Upper lobe of left lung (tissue), 6 donors: Measurements from ENCODE around the gene GXYLT1. TPM values are rescaled to one million over a fixed set of nuclear protein-coding genes. Genes with fewer than 3 reads are reported as not detected.
"Not testable (repeated sequence)": the region's sequence is repeated elsewhere in the genome, so short reads cannot be mapped to it uniquely, and the experiment has no call there.

Experiments
- ATAC-seq, 2 donors: fragments of 200-7000 bp; cut with Tn5 transposase; one replicate each; pipeline ENCODE4 v1.9.1; 2022; ENCODE audit warnings: mild to moderate bottlenecking in 2 of 2, moderate library complexity in 2 of 2; ENCODE audit not compliant: low FRiP score in 2 of 2
- DNase-seq, 2 donors: peaks; one replicate each; pipeline ENCODE4 v3.0.0-alpha.2; 2019 to 2020
- H3K27ac ChIP-seq, 4 donors: fragments of 200-600 bp; sonication (generic); one replicate each; pipeline ENCODE4 v1.5.1; 2016 to 2019
- H3K27me3 ChIP-seq, 4 donors: fragments of 200-600 bp; sonication (generic); one replicate each; pipeline ENCODE4 v1.5.1; 2017 to 2019
- H3K36me3 ChIP-seq, 4 donors: fragments of 200-600 bp; sonication (generic); one replicate each; pipeline ENCODE4 v1.5.1; 2016 to 2019
- H3K4me1 ChIP-seq, 4 donors: fragments of 200-600 bp; sonication (generic); one replicate each; pipeline ENCODE4 v1.5.1; 2018 to 2019
- H3K4me3 ChIP-seq, 4 donors: fragments of 200-600 bp; sonication (generic); one replicate each; pipeline ENCODE4 v1.5.1; 2017 to 2019; ENCODE audit warnings: mild to moderate bottlenecking in 2 of 4, moderate library complexity in 1 of 4
- H3K9me3 ChIP-seq, 4 donors: fragments of 200-600 bp; sonication (generic); one replicate each; pipeline ENCODE4 v1.5.1; 2018 to 2019
- EP300 ChIP-seq, 4 donors: sonication (generic); formaldehyde crosslinking; IDR thresholded peaks; one replicate each; pipeline ENCODE4 v1.5.1; 2017; ENCODE audit warnings: antibody characterized with exemption in 4 of 4, control low read depth in 2 of 4
- POLR2A ChIP-seq, 4 donors: fragments of 450-650 bp; IDR thresholded peaks; one replicate each; pipeline ENCODE4 v1.5.1; 2016 to 2017; ENCODE audit warnings: antibody characterized with exemption in 4 of 4, mild to moderate bottlenecking in 2 of 4
- POLR2AphosphoS5 ChIP-seq, 2 donors: sonication (generic); formaldehyde crosslinking; IDR thresholded peaks; one replicate each; pipeline ENCODE4 v1.5.1; 2017; ENCODE audit warnings: antibody characterized with exemption in 2 of 2
- WGBS, 2 donors: methylation state at CpG; one replicate each; pipeline ENCODE4 v1.1.5; 2017 to 2018; 5-methylcytosine and 5-hydroxymethylcytosine counted together
- total RNA-seq, 6 donors: library from RNA; depleted of rRNA in 4 of 6; stranded (reverse); fragments of >200 nt in 4 of 6; gene quantifications; one replicate each; pipeline versions ENCODE4 v1.1.0 to v1.2.1, GENCODE V29; 2016 to 2021
- TF ChIP-seq, protein P1 (sequence below), 6 experiments: fragments of 450-650 bp in 4 of 6; fragments of 200-600 bp in 2 of 6; sonication (generic) in 2 of 6; IDR thresholded peaks; one replicate each; pipeline ENCODE4 v1.5.1; 2016 to 2019; ENCODE audit warnings: antibody characterized with exemption in 6 of 6
- donor health status: DM: no; HTN: no; CAD: no; lungs with moderate emphysema.
- donor health status: DM: no; HTN: yes; CAD: no; lungs with severe emphysema.

The GXYLT1 gene
- total RNA-seq, 6 donors from 2014 or later, result 11.3 to 24.6 (median 12.3) TPM

DNA sequence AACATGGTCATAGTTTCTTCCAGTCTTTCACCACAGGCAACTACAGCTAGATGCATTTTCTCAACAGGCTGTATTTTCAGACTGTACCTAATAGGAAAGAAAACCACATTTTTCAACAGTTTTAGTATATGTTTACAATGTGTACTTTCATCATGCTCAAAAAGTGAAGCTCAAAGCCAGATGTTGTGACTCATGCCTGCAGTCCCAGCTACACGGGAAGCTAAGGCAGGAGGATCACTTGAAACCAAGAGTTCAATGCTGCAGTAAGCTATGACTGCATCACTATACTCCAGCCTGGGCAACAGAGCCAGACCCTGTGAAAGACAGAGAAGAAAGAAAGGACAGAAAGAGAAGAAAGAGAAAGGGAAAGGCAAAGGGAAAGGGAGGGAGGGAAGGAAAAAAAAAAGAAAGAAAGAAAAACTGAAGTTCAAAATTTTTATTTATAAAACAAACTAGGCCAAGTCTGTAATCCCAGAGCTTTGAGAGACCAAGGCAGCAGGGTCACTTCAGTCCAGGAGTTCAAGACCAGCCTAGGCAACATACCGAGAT is 25.5 kb downstream of the GXYLT1 start:
- H3K4me3 ChIP-seq, result no peak overlapping the region
- H3K9me3 ChIP-seq, result no peaks in the 10 kb centered on the region
- H3K36me3 ChIP-seq, result peaks cover 0 to 13% (median 4%) of the 10 kb centered on the region in 4 donors
- H3K27me3 ChIP-seq, result no peaks in the 10 kb centered on the region
- TF ChIP-seq EP300 (IDR thresholded peaks at IDR 0.05) (no peak), POLR2AphosphoS5 (IDR thresholded peaks at IDR 0.05) (no peak), POLR2A (IDR thresholded peaks at IDR 0.05) (no peak)
- TF ChIP-seq, protein P1, sequence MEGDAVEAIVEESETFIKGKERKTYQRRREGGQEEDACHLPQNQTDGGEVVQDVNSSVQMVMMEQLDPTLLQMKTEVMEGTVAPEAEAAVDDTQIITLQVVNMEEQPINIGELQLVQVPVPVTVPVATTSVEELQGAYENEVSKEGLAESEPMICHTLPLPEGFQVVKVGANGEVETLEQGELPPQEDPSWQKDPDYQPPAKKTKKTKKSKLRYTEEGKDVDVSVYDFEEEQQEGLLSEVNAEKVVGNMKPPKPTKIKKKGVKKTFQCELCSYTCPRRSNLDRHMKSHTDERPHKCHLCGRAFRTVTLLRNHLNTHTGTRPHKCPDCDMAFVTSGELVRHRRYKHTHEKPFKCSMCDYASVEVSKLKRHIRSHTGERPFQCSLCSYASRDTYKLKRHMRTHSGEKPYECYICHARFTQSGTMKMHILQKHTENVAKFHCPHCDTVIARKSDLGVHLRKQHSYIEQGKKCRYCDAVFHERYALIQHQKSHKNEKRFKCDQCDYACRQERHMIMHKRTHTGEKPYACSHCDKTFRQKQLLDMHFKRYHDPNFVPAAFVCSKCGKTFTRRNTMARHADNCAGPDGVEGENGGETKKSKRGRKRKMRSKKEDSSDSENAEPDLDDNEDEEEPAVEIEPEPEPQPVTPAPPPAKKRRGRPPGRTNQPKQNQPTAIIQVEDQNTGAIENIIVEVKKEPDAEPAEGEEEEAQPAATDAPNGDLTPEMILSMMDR (IDR thresholded peaks at IDR 0.05), result no peak
- no peaks in the 10 kb centered on the region for H3K4me1 ChIP-seq
- ATAC-seq (no peak), DNase-seq (no peak)
- no peak overlapping the region for H3K27ac ChIP-seq
- 64 to 71% methylated on average over 2 of the region's 2 CpGs for WGBS, 2 donors

DNA sequence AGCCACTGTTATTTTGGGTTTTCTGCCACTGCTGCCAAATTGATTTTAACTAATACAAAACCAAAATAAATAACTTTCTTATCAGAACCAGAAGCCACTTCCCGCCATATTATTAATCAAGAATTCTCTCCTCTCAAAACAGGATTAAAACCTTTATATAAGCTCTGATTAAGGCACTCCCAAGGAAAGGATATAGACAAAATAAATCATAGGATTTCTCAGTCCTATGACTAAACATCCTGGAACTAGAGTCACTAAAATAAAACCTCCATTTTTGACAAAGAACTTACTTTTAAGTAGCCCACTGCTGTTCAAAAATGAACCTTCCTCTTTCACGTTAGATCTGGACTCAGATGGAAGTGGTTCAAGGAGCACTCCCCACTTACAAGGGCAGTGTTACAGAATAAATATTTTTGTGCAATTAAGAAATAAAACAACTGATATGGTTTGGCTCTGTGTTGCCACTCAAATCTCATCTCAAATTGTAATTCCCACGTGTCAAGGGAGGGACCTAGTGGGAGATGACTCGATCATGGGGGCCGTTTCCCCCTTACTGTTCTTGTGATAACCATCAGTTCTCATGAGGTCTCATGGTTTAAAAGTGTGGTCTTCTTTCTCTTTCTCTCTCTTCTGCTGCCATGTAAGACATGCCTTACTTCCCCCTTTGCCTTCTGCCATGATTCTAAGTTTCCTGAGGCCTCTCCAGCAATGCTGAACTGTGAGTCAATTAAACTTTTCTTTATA is 26.4 kb downstream of the GXYLT1 start:
- peaks cover 0 to 13% (median 4%) of the 10 kb centered on the region in 4 donors for H3K36me3 ChIP-seq
- no peak for ATAC-seq
- no peaks in the 10 kb centered on the region for H3K4me1 ChIP-seq
- H3K27me3 ChIP-seq, result no peaks in the 10 kb centered on the region
- no peaks in the 10 kb centered on the region for H3K9me3 ChIP-seq
- 78 to 80% methylated on average over 5 of the region's 5 CpGs for WGBS, 2 donors
- no peak overlapping the region for H3K27ac ChIP-seq
- H3K4me3 ChIP-seq, result no peak overlapping the region
- no peak for TF ChIP-seq POLR2AphosphoS5 (IDR thresholded peaks at IDR 0.05)
- TF ChIP-seq EP300 (IDR thresholded peaks at IDR 0.05), result no peak
- TF ChIP-seq POLR2A (IDR thresholded peaks at IDR 0.05), result no peak
- TF ChIP-seq, protein P1 (IDR thresholded peaks at IDR 0.05), result no peak
- no peak for DNase-seq

DNA sequence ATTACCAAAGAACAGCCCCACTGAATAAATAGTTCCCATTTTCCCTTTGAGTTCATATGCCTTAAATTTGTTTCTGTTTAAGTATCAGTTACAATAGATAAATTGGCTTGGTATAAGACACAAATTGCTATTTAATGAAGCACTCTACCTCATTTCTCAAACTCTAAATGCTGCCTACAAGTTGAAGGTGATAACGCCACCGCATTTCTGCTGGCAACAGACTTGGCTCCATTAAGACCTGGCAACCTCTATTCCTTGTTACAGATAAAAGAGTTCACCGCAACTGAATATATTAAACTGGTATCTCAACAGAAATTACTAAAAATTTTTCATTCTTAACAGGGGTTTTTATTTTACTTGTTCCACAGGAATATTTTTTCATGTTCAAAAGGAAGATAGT is 35.6 kb downstream of the GXYLT1 start:
- no peaks in the 10 kb centered on the region for H3K27me3 ChIP-seq
- DNase-seq (no peak), ATAC-seq (no peak)
- no peaks in the 10 kb centered on the region for H3K9me3 ChIP-seq
- 97 to 98% methylated on average over 3 of the region's 3 CpGs for WGBS, 2 donors
- H3K36me3 ChIP-seq, result no peaks in the 10 kb centered on the region
- no peak for TF ChIP-seq POLR2AphosphoS5 (IDR thresholded peaks at IDR 0.05)
- no peak for TF ChIP-seq EP300 (IDR thresholded peaks at IDR 0.05)
- no peak for TF ChIP-seq POLR2A (IDR thresholded peaks at IDR 0.05)
- TF ChIP-seq, protein P1 (IDR thresholded peaks at IDR 0.05), result no peak
- H3K27ac ChIP-seq, result no peak overlapping the region
- H3K4me1 ChIP-seq, result no peaks in the 10 kb centered on the region
- H3K4me3 ChIP-seq, result no peak overlapping the region

DNA sequence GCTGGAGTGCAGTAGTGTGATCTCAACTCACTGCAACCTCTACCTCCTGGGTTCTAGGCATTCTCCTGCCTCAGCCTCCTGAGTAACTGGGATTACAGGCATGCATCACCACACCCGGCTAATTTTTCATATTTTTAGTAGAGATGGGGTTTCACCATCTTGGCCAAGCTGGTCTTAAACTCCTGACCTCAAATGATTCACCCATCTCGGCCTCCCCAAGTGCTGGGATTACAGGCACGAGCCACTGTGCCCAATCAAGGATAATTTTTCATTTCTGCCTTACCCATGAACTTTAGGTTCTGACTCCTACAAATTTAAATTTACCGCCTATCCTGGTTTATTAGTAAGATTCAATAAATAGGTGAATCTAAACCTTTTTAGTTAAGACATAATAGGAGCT is 37.9 kb downstream of the GXYLT1 start:
- H3K9me3 ChIP-seq, H3K27me3 ChIP-seq, H3K4me3 ChIP-seq, ATAC-seq, H3K4me1 ChIP-seq, DNase-seq, H3K36me3 ChIP-seq, H3K27ac ChIP-seq: not testable (repeated sequence)
- 95 to 96% methylated on average over 4 of the region's 4 CpGs for WGBS, 2 donors

DNA sequence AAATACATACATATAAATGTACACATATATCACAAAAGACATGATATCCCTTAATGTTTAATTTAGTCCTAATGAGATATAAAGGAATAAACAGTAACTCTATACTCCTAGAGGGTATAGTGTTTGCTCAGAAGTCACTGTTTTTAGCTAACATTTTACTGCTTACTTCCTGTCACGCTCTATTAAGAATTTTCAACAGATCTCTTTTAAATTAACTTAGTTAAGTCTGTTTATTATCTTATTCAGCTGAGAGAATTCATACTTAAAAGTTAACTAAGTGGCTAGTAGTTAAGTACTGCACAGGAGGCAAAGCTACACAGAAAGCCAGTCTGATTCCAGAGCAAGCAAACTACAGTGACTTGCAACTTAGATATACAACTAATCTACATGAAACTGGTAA is 39.9 kb downstream of the GXYLT1 start:
- WGBS, 2 donors, result 88 to 89% methylated on average over 1 of the region's 1 CpG
- TF ChIP-seq, protein P1 (IDR thresholded peaks at IDR 0.05), result no peak
- TF ChIP-seq EP300 (IDR thresholded peaks at IDR 0.05), result no peak
- TF ChIP-seq POLR2AphosphoS5 (IDR thresholded peaks at IDR 0.05), result no peak
- no peak for TF ChIP-seq POLR2A (IDR thresholded peaks at IDR 0.05)
- H3K27me3 ChIP-seq, result no peaks in the 10 kb centered on the region
- H3K4me3 ChIP-seq, result no peak overlapping the region
- H3K27ac ChIP-seq, result no peak overlapping the region
- no peaks in the 10 kb centered on the region for H3K9me3 ChIP-seq
- no peaks in the 10 kb centered on the region for H3K36me3 ChIP-seq
- H3K4me1 ChIP-seq, result no peaks in the 10 kb centered on the region
- ATAC-seq, result no peak
- no peak for DNase-seq
